Mammary epithelial cell (primary cell): Measurements from ENCODE around the gene ASCL1.

Source experiments
- CTCF ChIP-seq, 2 donors: IDR thresholded peaks in 1 of 2; conservative IDR thresholded peaks in 1 of 2; 2 replicates each; pipeline ENCODE4 v1.5.1; 2011 to 2012; ENCODE audit warnings: inconsistent platforms in 2 of 2, low read length in 2 of 2, mild to moderate bottlenecking in 2 of 2, control low read depth in 1 of 2, low read depth in 1 of 2; ENCODE audit not compliant: insufficient read depth in 1 of 2; ENCODE audit errors: extremely low read depth in 1 of 2
- EZH2 ChIP-seq: IDR thresholded peaks from 2 replicates; pipeline ENCODE4 v1.6.1; 2012; ENCODE audit warnings: low read length, inconsistent platforms, borderline replicate concordance

- TF ChIP-seq EZH2 (no peak), CTCF (conservative IDR thresholded peaks at IDR 0.05 in 1 of 2, IDR thresholded peaks at IDR 0.05 in 1 of 2; ENCODE audit: extremely low read depth in 1 of 2, insufficient read depth in 1 of 2, low read depth in 1 of 2, low read length in 2 of 2) (no peak)
Observed at GRCh38 chr12:102911320-102911719, 46.2 kb upstream of the ASCL1 start.
